GM18508 (cell line): ENCODE measurements around the gene XAGE1B.
"Not testable (repeated sequence)": the region's sequence is repeated elsewhere in the genome, so short reads cannot be mapped to it uniquely, and the experiment has no call there.

ENCODE experiments used
- ATAC-seq: cut with Tn5 transposase; IDR thresholded peaks from one replicate; pipeline ENCODE4 v1.9.1; 2021; ENCODE audit warnings: moderate number of reproducible peaks; ENCODE audit not compliant: insufficient read depth, unreplicated experiment

The XAGE1B gene

GRCh38 chrX:52516987-52517325 is at the start of gene XAGE1B:
Gene XAGE1B (minus strand): TSS chrX:52517063. CDS start chrX:52515527, 1,536 bp downstream.
- ATAC-seq = not testable (repeated sequence)

- no peak for ATAC-seq
These were observed 46.2 kb upstream of the XAGE1B start for GRCh38 chrX:52563105-52563504.

GRCh38 chrX:52558140-52558539 is 41.3 kb upstream of the XAGE1B start:
- ATAC-seq = no peak

GRCh38 chrX:52556741-52557140 is 39.9 kb upstream of the XAGE1B start:
- no peak for ATAC-seq

GRCh38 chrX:52553995-52554642 is 37.3 kb upstream of the XAGE1B start:
- no peak for ATAC-seq

GRCh38 chrX:52548769-52549168 is 31.9 kb upstream of the XAGE1B start:
- ATAC-seq = not testable (repeated sequence)

- ATAC-seq = no peak
These were observed 27.4 kb upstream of the XAGE1B start for GRCh38 chrX:52544147-52544840.

- no peak for ATAC-seq
These were observed 25.4 kb upstream of the XAGE1B start for GRCh38 chrX:52542311-52542710.

- ATAC-seq = not testable (repeated sequence)
These were observed 24.2 kb upstream of the XAGE1B start for GRCh38 chrX:52541051-52541450.

GRCh38 chrX:52516110-52516986 is 515 bp downstream of the XAGE1B start:
- not testable (repeated sequence) for ATAC-seq

GRCh38 chrX:52511126-52511525 is 5.7 kb downstream of the XAGE1B start:
- ATAC-seq = not testable (repeated sequence)

GRCh38 chrX:52509916-52510315 is 6.9 kb downstream of the XAGE1B start:
- no peak for ATAC-seq

- ATAC-seq = no peak
These were observed 9.5 kb downstream of the XAGE1B start for GRCh38 chrX:52507331-52507730.

GRCh38 chrX:52504551-52504950 is 12.3 kb downstream of the XAGE1B start:
- ATAC-seq = no peak

GRCh38 chrX:52501362-52501761 is 15.5 kb downstream of the XAGE1B start:
- ATAC-seq = not testable (repeated sequence)

- not testable (repeated sequence) for ATAC-seq
These were observed 20.5 kb downstream of the XAGE1B start for GRCh38 chrX:52496419-52496772.

GRCh38 chrX:52495545-52496418 is 21.1 kb downstream of the XAGE1B start, which contains the start of gene XAGE1A:
Gene XAGE1A (plus strand): TSS chrX:52495808. CDS start chrX:52497362, 1,554 bp downstream.
- not testable (repeated sequence) for ATAC-seq

- ATAC-seq = not testable (repeated sequence)
These were observed 45.6 kb downstream of the XAGE1B start for GRCh38 chrX:52471301-52471700.
